H1 (cell line): Measurements from ENCODE around the gene CTNND2. TPM values are rescaled to one million over a fixed set of nuclear protein-coding genes. Genes with fewer than 3 reads are reported as not detected.

Source experiments
- CTCF ChIA-PET: fragments of 300-600 bp; sonication (Branson Sonifier 250); formaldehyde crosslinking; loops from one replicate; lab custom pipeline; 2021; ENCODE audit not compliant: partially characterized antibody; lab: Charles Lee
- POLR2A ChIA-PET: fragments of 300-600 bp; sonication (Branson Sonifier 250); formaldehyde crosslinking; loops from one replicate; lab custom pipeline; 2021; ENCODE audit warnings: inconsistent platforms; ENCODE audit not compliant: partially characterized antibody; lab: Charles Lee
- DNase-seq, 2 experiments: peaks; one replicate each; pipeline versions ENCODE4 v3.0.0 to v3.0.0-alpha.2; 2010 to 2022; ENCODE audit warnings: low spot score in 2 of 2, low read depth in 1 of 2, mixed read lengths in 1 of 2
- FAIRE-seq: peaks from 2 replicates; lab custom pipeline; 2011; peaks lifted over from hg19 to GRCh38; lab: Jason Lieb, UNC
- H2AFZ ChIP-seq: 2 replicates; pipeline ENCODE4 v1.8.1; 2012; ENCODE audit warnings: low read length, inconsistent platforms
- H2AK5ac ChIP-seq: 2 replicates; pipeline ENCODE4 v1.6.1; 2013; ENCODE audit warnings: low read depth, low read length
- H2BK120ac ChIP-seq: replicated peaks from 2 replicates; pipeline ENCODE3; 2013; ENCODE audit warnings: low read depth, low read length, inconsistent platforms
- H2BK12ac ChIP-seq: 2 replicates; pipeline ENCODE4 v1.6.1; 2013; ENCODE audit warnings: low read depth, low read length
- H2BK15ac ChIP-seq: 2 replicates; pipeline ENCODE4 v1.6.1; 2013; ENCODE audit warnings: low read length
- H2BK20ac ChIP-seq: 2 replicates; pipeline ENCODE4 v1.6.1; 2013; ENCODE audit warnings: low read length
- H2BK5ac ChIP-seq: 2 replicates; pipeline ENCODE4 v1.6.1; 2013; ENCODE audit warnings: low read depth, low read length
- H3K14ac ChIP-seq: 2 replicates; pipeline ENCODE4 v1.6.1; 2013; ENCODE audit warnings: inconsistent platforms; ENCODE audit not compliant: insufficient read length
- H3K18ac ChIP-seq: 2 replicates; pipeline ENCODE4 v1.6.1; 2013; ENCODE audit warnings: low read length; ENCODE audit errors: extremely low read depth
- H3K23ac ChIP-seq: 2 replicates; pipeline ENCODE4 v1.6.1; 2013; ENCODE audit warnings: inconsistent platforms; ENCODE audit not compliant: insufficient read length
- H3K23me2 ChIP-seq: 2 replicates; pipeline ENCODE4 v1.6.1; 2013; ENCODE audit warnings: low read depth, low read length
- H3K27ac ChIP-seq: 2 replicates; pipeline ENCODE4 v1.6.1; 2011; ENCODE audit warnings: low read depth, low read length, inconsistent platforms
- H3K27me3 ChIP-seq, 4 experiments: replicated peaks in 1 of 4; 1 replicate in 1 of 4; 2 replicates in 3 of 4; pipeline versions ENCODE4 v1.6.1 to v1.8.1; 2011 to 2013; ENCODE audit warnings: low read length in 3 of 4, mild to moderate bottlenecking in 3 of 4, inconsistent platforms in 2 of 4, mixed read lengths in 2 of 4, moderate library complexity in 1 of 4; ENCODE audit not compliant: control insufficient read depth in 3 of 4, insufficient read depth in 3 of 4; ENCODE audit errors: extremely low read depth in 1 of 4
- H3K36me3 ChIP-seq, 4 experiments: 2 replicates each; pipeline versions ENCODE4 v1.6.1 to v1.8.1; 2011 to 2013; ENCODE audit warnings: mild to moderate bottlenecking in 4 of 4, low read length in 3 of 4, moderate library complexity in 2 of 4, control low read depth in 1 of 4, inconsistent platforms in 1 of 4; ENCODE audit not compliant: insufficient read depth in 4 of 4, control insufficient read depth in 2 of 4
- H3K4ac ChIP-seq: replicated peaks from 2 replicates; pipeline ENCODE3; 2013; ENCODE audit warnings: low read length, low read depth, mixed read lengths, inconsistent platforms; ENCODE audit not compliant: insufficient read length
- H3K4me1 ChIP-seq, 4 experiments: replicated peaks in 1 of 4; 1 replicate in 1 of 4; 2 replicates in 3 of 4; pipeline versions ENCODE4 v1.6.1 to v1.8.1; 2011 to 2013; ENCODE audit warnings: low read length in 3 of 4, inconsistent platforms in 2 of 4, mixed read lengths in 1 of 4; ENCODE audit not compliant: insufficient read depth in 4 of 4, control insufficient read depth in 3 of 4
- H3K4me2 ChIP-seq, 2 experiments: 2 replicates each; pipeline versions ENCODE4 v1.6.1 to v1.8.1; 2011 to 2013; ENCODE audit warnings: low read depth in 2 of 2, low read length in 2 of 2, control low read depth in 1 of 2, inconsistent platforms in 1 of 2, mild to moderate bottlenecking in 1 of 2; ENCODE audit not compliant: insufficient read depth in 1 of 2
- H3K4me3 ChIP-seq, 4 experiments: fragments of 200-600, 300-600 bp in 1 of 4; sonication (generic), shearing (Covaris generic), sonication (Bioruptor Twin) in 1 of 4; 2 replicates each; pipeline versions ENCODE4 v1.5.1 to v1.8.1; 2011 to 2016; ENCODE audit warnings: low read length in 4 of 4, low read depth in 3 of 4, control low read depth in 2 of 4, inconsistent platforms in 2 of 4, mild to moderate bottlenecking in 2 of 4, mixed read lengths in 1 of 4, moderate library complexity in 1 of 4; ENCODE audit not compliant: insufficient read depth in 2 of 4; ENCODE audit errors: extremely low read depth in 1 of 4
- H3K56ac ChIP-seq: replicated peaks from 2 replicates; pipeline ENCODE3; 2013; ENCODE audit warnings: low read depth, mild to moderate bottlenecking, mixed read lengths, low read length, inconsistent platforms; ENCODE audit not compliant: insufficient read length
- H3K79me1 ChIP-seq: 2 replicates; pipeline ENCODE4 v1.6.1; 2013; ENCODE audit warnings: low read depth, low read length, control low read depth
- H3K79me2 ChIP-seq, 2 experiments: 2 replicates each; pipeline versions ENCODE4 v1.6.1 to v1.8.1; 2012 to 2013; ENCODE audit warnings: low read length in 2 of 2, mild to moderate bottlenecking in 2 of 2, inconsistent platforms in 1 of 2; ENCODE audit not compliant: insufficient read depth in 2 of 2, control insufficient read depth in 1 of 2
- H3K9ac ChIP-seq, 4 experiments: replicated peaks in 1 of 4; 1 replicate in 1 of 4; 2 replicates in 3 of 4; pipeline versions ENCODE4 v1.6.1 to v1.8.1; 2011 to 2013; ENCODE audit warnings: low read depth in 3 of 4, low read length in 3 of 4, control low read depth in 2 of 4, mild to moderate bottlenecking in 2 of 4, moderate library complexity in 2 of 4, inconsistent platforms in 1 of 4; ENCODE audit errors: extremely low read depth in 1 of 4
- H3K9me3 ChIP-seq, 2 experiments: 2 replicates each; pipeline versions ENCODE4 v1.6.1 to v1.8.1; 2012 to 2013; ENCODE audit warnings: mild to moderate bottlenecking in 2 of 2, moderate library complexity in 2 of 2, control low read depth in 1 of 2, inconsistent platforms in 1 of 2, low read depth in 1 of 2, low read length in 1 of 2, mixed read lengths in 1 of 2; ENCODE audit not compliant: insufficient read depth in 2 of 2
- H4K20me1 ChIP-seq, 2 experiments: replicated peaks in 1 of 2; 2 replicates each; pipeline versions ENCODE3 to v1.8.1; 2011 to 2013; ENCODE audit warnings: inconsistent platforms in 2 of 2, low read length in 2 of 2, mild to moderate bottlenecking in 1 of 2; ENCODE audit not compliant: insufficient read depth in 2 of 2, control insufficient read depth in 1 of 2
- H4K5ac ChIP-seq: 2 replicates; pipeline ENCODE4 v1.6.1; 2013; ENCODE audit warnings: low read length, low read depth, mixed read lengths, inconsistent platforms; ENCODE audit not compliant: insufficient read length
- H4K8ac ChIP-seq: 2 replicates; pipeline ENCODE4 v1.8.0; 2013; ENCODE audit warnings: mild to moderate bottlenecking, moderate library complexity, low read length, inconsistent platforms; ENCODE audit not compliant: insufficient read depth; ENCODE audit errors: extremely low read depth
- H4K91ac ChIP-seq: replicated peaks from 2 replicates; pipeline ENCODE3; 2013; ENCODE audit warnings: low read length, mixed read lengths, inconsistent platforms; ENCODE audit not compliant: insufficient read length
- ATF3 ChIP-seq: IDR thresholded peaks from 2 replicates; pipeline ENCODE4 v1.6.1; 2011; ENCODE audit warnings: low read depth, mild to moderate bottlenecking, low read length; ENCODE audit not compliant: insufficient read depth
- BRCA1 ChIP-seq: IDR thresholded peaks from 2 replicates; pipeline ENCODE4 v1.6.1; 2012; ENCODE audit warnings: low read depth, low read length, improper control_type of control experiment
- CBX5 ChIP-seq: fragments of 300-800, 300-1000 bp; sonication (generic); IDR thresholded peaks from 2 replicates; pipeline ENCODE4 v1.7.1; 2016; ENCODE audit warnings: antibody characterized with exemption, low read length, low read depth
- CEBPB ChIP-seq: IDR thresholded peaks from 2 replicates; pipeline ENCODE4 v1.6.1; 2012; ENCODE audit warnings: low read depth, low read length
- GABPA ChIP-seq: IDR thresholded peaks from 2 replicates; pipeline ENCODE4 v1.6.1; 2011; ENCODE audit warnings: mild to moderate bottlenecking, low read length, moderate library complexity, borderline replicate concordance; ENCODE audit not compliant: insufficient read depth
- KDM4A ChIP-seq: IDR thresholded peaks from one replicate; pipeline ENCODE4 v1.7.1; 2012; ENCODE audit warnings: low read depth, mild to moderate bottlenecking, moderate library complexity, low read length, inconsistent platforms; ENCODE audit not compliant: severe bottlenecking
- NRF1 ChIP-seq: IDR thresholded peaks from 2 replicates; pipeline ENCODE4 v1.6.1; 2011; ENCODE audit warnings: mild to moderate bottlenecking, low read depth, low read length, improper control_type of control experiment
- POLR2AphosphoS5 ChIP-seq: IDR thresholded peaks from 2 replicates; pipeline ENCODE4 v1.6.1; 2011; ENCODE audit warnings: low read depth, low read length
- RBBP5 ChIP-seq: IDR thresholded peaks from 2 replicates; pipeline ENCODE4 v1.7.1; 2012; ENCODE audit warnings: low read depth, mild to moderate bottlenecking, inconsistent platforms, low read length, moderate library complexity, borderline replicate concordance
- SP2 ChIP-seq: IDR thresholded peaks from 2 replicates; pipeline ENCODE4 v1.6.1; 2012; ENCODE audit warnings: mild to moderate bottlenecking, low read length, inconsistent platforms
- SP4 ChIP-seq: IDR thresholded peaks from 2 replicates; pipeline ENCODE4 v1.6.1; 2012; ENCODE audit warnings: low read length, inconsistent platforms
- SUZ12 ChIP-seq: fragments of 200-600 bp; sonication (generic); IDR thresholded peaks from 2 replicates; pipeline ENCODE4 v1.6.1; 2012; ENCODE audit warnings: mild to moderate bottlenecking, inconsistent platforms, low read length, moderate library complexity, mixed read lengths
- TCF12 ChIP-seq: IDR thresholded peaks from 2 replicates; pipeline ENCODE4 v1.6.1; 2011; ENCODE audit warnings: low read depth, mild to moderate bottlenecking, low read length
- TEAD4 ChIP-seq: IDR thresholded peaks from 2 replicates; pipeline ENCODE4 v1.6.1; 2012; ENCODE audit warnings: low read depth, low read length, inconsistent platforms, mixed read lengths
- WGBS, 2 experiments: shearing (Covaris generic) in 1 of 2; methylation state at CpG; one replicate each; pipeline versions ENCODE4 v1.1.6 to v1.1.7; 2013 to 2015; ENCODE audit warnings: low lambda C conversion rate in 2 of 2, mixed read lengths in 2 of 2, inconsistent platforms in 1 of 2, low coverage in 1 of 2, missing lambda C conversion rate in 1 of 2; ENCODE audit not compliant: insufficient replicate concordance in 2 of 2, insufficient coverage in 1 of 2, insufficient read length in 1 of 2; ENCODE audit errors: extremely low coverage in 1 of 2, missing lambda C conversion rate in 1 of 2; 5-methylcytosine and 5-hydroxymethylcytosine counted together
- polyA plus RNA-seq, 7 experiments: library from polyadenylated mRNA; depleted of rRNA in 3 of 7; stranded (reverse) in 5 of 7; unstranded in 2 of 7; fragments of >200 nt in 5 of 7; fragments of 200-250 nt in 2 of 7; gene quantifications; 1 replicate in 5 of 7; 2 replicates in 1 of 7; 4 replicates in 1 of 7; pipeline versions ENCODE4 v1.2.1 to v1.2.3, GENCODE V29; 2011 to 2013; ENCODE audit warnings: missing spikeins in 2 of 7, mixed read lengths in 2 of 7
- total RNA-seq: library from RNA; stranded (reverse); fragmentation: NEBNext Ultra II Directional; extraction: Animal tissue kit (Norgen Biotek cat#: 25700); gene quantifications from 2 replicates; pipeline ENCODE4 v1.2.1, GENCODE V29; 2021

Gene CTNND2
- total and polyA plus RNA-seq, 2 of the 8 experiments (the other 6 are each of a cell fraction or from before 2014, with no cell fraction given): 7.4 to 14.2 TPM

GRCh38 chr5:11385901-11386293 lies 518.3 kb downstream of the CTNND2 start:
- CTCF ChIA-PET: interaction anchor here (0.9 to 1.2 kb wide), 3 partner anchors 8 to 61 kb away, joined by 3 read pairs; no protein-coding TSS in a partner anchor
- no peaks in the 10 kb centered on the region for H3K9me3 ChIP-seq
- H2BK20ac ChIP-seq: no peak overlapping the region
- no peaks in the 10 kb centered on the region for H4K20me1 ChIP-seq
- H4K91ac ChIP-seq: no peak overlapping the region
- peaks cover 6% of the 10 kb centered on the region for H3K23me2 ChIP-seq
- peak overlapping the region in 2 of 4 experiments; percentile 7 to 62; a peak in 2 of 8 replicates for H3K4me3 ChIP-seq
- H2BK15ac ChIP-seq: no peak overlapping the region
- H3K27me3 ChIP-seq: peaks cover 19 to 41% (median 34%) of the 10 kb centered on the region in 4 experiments
- H3K4me2 ChIP-seq: peak overlapping the region; percentile 93 to 100; a peak in 3 of 4 replicates
- no peak overlapping the region for H4K5ac ChIP-seq
- no peak overlapping the region for H3K23ac ChIP-seq
- no peak overlapping the region for H2BK5ac ChIP-seq
- H2AFZ ChIP-seq: no peak overlapping the region
- H3K36me3 ChIP-seq: no peaks in the 10 kb centered on the region
- no peak overlapping the region for H2BK12ac ChIP-seq
- H2AK5ac ChIP-seq: no peak overlapping the region
- H2BK120ac ChIP-seq: no peak overlapping the region
- no peak overlapping the region for H3K14ac ChIP-seq
- no peaks in the 10 kb centered on the region for H3K79me2 ChIP-seq
- H3K18ac ChIP-seq: no peak overlapping the region
- peak; percentile 69 to 71 for DNase-seq
- H3K9ac ChIP-seq: no peak overlapping the region
- peaks cover 3 to 12% (median 7%) of the 10 kb centered on the region in 4 experiments for H3K4me1 ChIP-seq
- H3K4ac ChIP-seq: no peak overlapping the region
- no peak overlapping the region for H3K56ac ChIP-seq
- 3% methylated on average over 3 of the region's 3 CpGs; no CpG with 5 or more reads in 1 of the 2 experiments for WGBS, 2 experiments
- FAIRE-seq: peak; percentile 97
- H3K27ac ChIP-seq: no peak overlapping the region
- H4K8ac ChIP-seq: no peak overlapping the region
- POLR2A ChIA-PET: interaction anchor here (0.6 to 0.7 kb wide), 2 partner anchors 10 to 333 kb away, joined by 3 read pairs; no protein-coding TSS in a partner anchor
- no peaks in the 10 kb centered on the region for H3K79me1 ChIP-seq
- no peak for TF ChIP-seq SUZ12
- TF ChIP-seq NRF1: no peak
- no peak for TF ChIP-seq POLR2AphosphoS5
- TF ChIP-seq KDM4A: no peak
- TF ChIP-seq TEAD4: no peak; the same call in 1 of the 2 replicates
- no peak for TF ChIP-seq RBBP5
- TF ChIP-seq TCF12: 0 out of 2 replicates have a peak, but pooled peaks have one; percentile 61
- no peak for TF ChIP-seq BRCA1
- TF ChIP-seq ATF3: no peak
- TF ChIP-seq CEBPB: no peak
- TF ChIP-seq CBX5: no peak
- no peak for TF ChIP-seq SP2
- no peak for TF ChIP-seq SP4
- TF ChIP-seq GABPA: no peak
